ENCODE measurements around the gene RNF150.

DNA sequence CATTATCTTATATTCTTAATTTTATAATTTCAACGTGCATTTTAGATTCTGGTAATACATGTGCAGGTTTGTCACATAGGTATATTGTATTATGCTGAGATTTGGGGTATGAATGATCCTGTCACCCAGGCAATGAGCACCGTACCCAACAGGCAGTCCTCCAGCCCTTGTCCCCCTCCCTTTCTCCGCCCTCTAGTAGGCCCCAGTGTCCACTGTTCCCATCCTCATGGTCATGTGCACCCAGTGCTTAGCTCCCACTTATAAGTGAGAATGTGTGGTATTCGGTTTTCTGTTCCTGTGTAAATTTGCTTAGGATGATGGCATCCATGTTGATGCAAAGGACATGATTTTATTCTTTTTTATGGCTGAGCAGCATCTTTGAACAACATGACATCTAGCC lies 70.6 kb downstream of the RNF150 start:
- no peak for TF ChIP-seq EZH2phosphoT487 (IDR thresholded peaks at IDR 0.05; ENCODE audit: borderline replicate concordance)
- TF ChIP-seq, protein P1, sequence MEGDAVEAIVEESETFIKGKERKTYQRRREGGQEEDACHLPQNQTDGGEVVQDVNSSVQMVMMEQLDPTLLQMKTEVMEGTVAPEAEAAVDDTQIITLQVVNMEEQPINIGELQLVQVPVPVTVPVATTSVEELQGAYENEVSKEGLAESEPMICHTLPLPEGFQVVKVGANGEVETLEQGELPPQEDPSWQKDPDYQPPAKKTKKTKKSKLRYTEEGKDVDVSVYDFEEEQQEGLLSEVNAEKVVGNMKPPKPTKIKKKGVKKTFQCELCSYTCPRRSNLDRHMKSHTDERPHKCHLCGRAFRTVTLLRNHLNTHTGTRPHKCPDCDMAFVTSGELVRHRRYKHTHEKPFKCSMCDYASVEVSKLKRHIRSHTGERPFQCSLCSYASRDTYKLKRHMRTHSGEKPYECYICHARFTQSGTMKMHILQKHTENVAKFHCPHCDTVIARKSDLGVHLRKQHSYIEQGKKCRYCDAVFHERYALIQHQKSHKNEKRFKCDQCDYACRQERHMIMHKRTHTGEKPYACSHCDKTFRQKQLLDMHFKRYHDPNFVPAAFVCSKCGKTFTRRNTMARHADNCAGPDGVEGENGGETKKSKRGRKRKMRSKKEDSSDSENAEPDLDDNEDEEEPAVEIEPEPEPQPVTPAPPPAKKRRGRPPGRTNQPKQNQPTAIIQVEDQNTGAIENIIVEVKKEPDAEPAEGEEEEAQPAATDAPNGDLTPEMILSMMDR (conservative IDR thresholded peaks at IDR 0.05; ENCODE audit: low read length): no peak
